T-cell (primary cell): ENCODE results near the gene CDC42SE2. TPM values are rescaled to one million over a fixed set of nuclear protein-coding genes. Genes with fewer than 3 reads are reported as not detected.

ENCODE experiments used
- ATAC-seq, 4 experiments: fragments of 200-7000 bp in 3 of 4; fragments of 150-1000 bp in 1 of 4; cut with Tn5 transposase; replicated peaks in 1 of 4; 1 replicate in 3 of 4; 2 replicates in 1 of 4; pipeline ENCODE4 v1.10.0; 2021; ENCODE audit warnings: moderate library complexity in 3 of 4, mild to moderate bottlenecking in 2 of 4, moderate number of reproducible peaks in 1 of 4
- CTCF ChIA-PET, 2 donors: fragments of 300-600 bp; sonication (Branson Sonifier 250); formaldehyde crosslinking; loops; one replicate each; lab custom pipeline; 2022; ENCODE audit warnings: antibody characterized with exemption in 2 of 2; lab: Charles Lee
- POLR2A ChIA-PET, 2 donors: fragments of 300-600 bp; sonication (Branson Sonifier 250); formaldehyde crosslinking; loops; one replicate each; lab custom pipeline; 2022; ENCODE audit warnings: antibody characterized with exemption in 2 of 2; lab: Charles Lee
- DNase-seq, 35 experiments: peaks; one replicate each; pipeline versions ENCODE4 v3.0.0 to v3.0.0-alpha.2; 2013 to 2023
- H3K27ac ChIP-seq: one replicate; pipeline ENCODE4 v1.5.1; 2013; ENCODE audit warnings: low read length
- H3K27me3 ChIP-seq, 2 experiments: replicated peaks in 1 of 2; 1 replicate in 1 of 2; 2 replicates in 1 of 2; pipeline versions ENCODE4 v1.6.1 to v1.7.0; 2013; ENCODE audit warnings: low read length in 1 of 2, mixed read lengths in 1 of 2; ENCODE audit not compliant: control insufficient read depth in 2 of 2, insufficient read depth in 2 of 2; ENCODE audit errors: extremely low read depth in 1 of 2
- H3K36me3 ChIP-seq, 2 donors: 1 replicate in 1 of 2; 2 replicates in 1 of 2; pipeline versions ENCODE4 v1.6.1 to v1.7.0; 2013; ENCODE audit warnings: low read length in 1 of 2; ENCODE audit not compliant: control insufficient read depth in 2 of 2, insufficient read depth in 1 of 2; ENCODE audit errors: extremely low read depth in 1 of 2
- H3K4me1 ChIP-seq, 2 experiments: 1 replicate in 1 of 2; 2 replicates in 1 of 2; pipeline versions ENCODE4 v1.6.1 to v1.7.0; 2013; ENCODE audit warnings: low read length in 2 of 2, mixed read lengths in 1 of 2; ENCODE audit not compliant: insufficient read depth in 2 of 2, control insufficient read depth in 1 of 2; ENCODE audit errors: extremely low read depth in 1 of 2
- H3K4me3 ChIP-seq, 2 donors: 1 replicate in 1 of 2; 2 replicates in 1 of 2; pipeline versions ENCODE4 v1.5.1 to v1.7.0; 2013; ENCODE audit warnings: mild to moderate bottlenecking in 2 of 2, low read length in 1 of 2, moderate library complexity in 1 of 2; ENCODE audit not compliant: control insufficient read depth in 1 of 2; ENCODE audit errors: extremely low read depth in 1 of 2
- H3K9me3 ChIP-seq: 2 replicates; pipeline ENCODE4 v1.7.0; 2013
- H3K27ac Mint-ChIP-seq, 2 donors: one replicate each; pipeline ENCODE4 v1.8.0; 2020 to 2021; ENCODE audit warnings: mild to moderate bottlenecking in 2 of 2, mixed read lengths in 2 of 2
- H3K27me3 Mint-ChIP-seq, 2 donors: one replicate each; pipeline ENCODE4 v1.8.0; 2021 to 2022; ENCODE audit warnings: mixed read lengths in 2 of 2
- H3K36me3 Mint-ChIP-seq: one replicate; pipeline ENCODE4 v1.8.0; 2021; ENCODE audit warnings: mixed read lengths
- H3K4me1 Mint-ChIP-seq, 3 donors: one replicate each; pipeline ENCODE4 v1.8.0; 2020 to 2022; ENCODE audit warnings: mixed read lengths in 3 of 3, mild to moderate bottlenecking in 1 of 3
- H3K4me3 Mint-ChIP-seq, 3 donors: one replicate each; pipeline ENCODE4 v1.8.0; 2020 to 2022; ENCODE audit warnings: mild to moderate bottlenecking in 3 of 3, mixed read lengths in 3 of 3, moderate library complexity in 3 of 3
- H3K9me3 Mint-ChIP-seq, 3 donors: one replicate each; pipeline ENCODE4 v1.8.0; 2020 to 2022; ENCODE audit warnings: mixed read lengths in 3 of 3
- WGBS: methylation state at CpG from one replicate; pipeline ENCODE4 v1.1.5; 2013; ENCODE audit warnings: missing lambda C conversion rate; ENCODE audit not compliant: insufficient coverage; 5-methylcytosine and 5-hydroxymethylcytosine counted together
- total RNA-seq, 35 experiments: library from RNA in 6 of 35; stranded (reverse) in 6 of 35; fragments of 120-200 nt in 1 of 35; gene quantifications; one replicate each; pipeline versions ENCODE4 v1.2.1 to v1.2.4 and lab custom pipeline; 2013 to 2026

Gene CDC42SE2
- total RNA-seq, 5 donors from 2014 or later (not counting 1 experiment from before 2014, with no cell fraction given): 229 to 259 (median 238) TPM

- peaks cover 91 to 93% (median 92%) of the 10 kb centered on the region in 3 donors for H3K4me1 Mint-ChIP-seq
- Histone ChIP-seq H3K4me3 (no peak overlapping the region), H3K4me1 (peaks cover 28 to 31% of the 10 kb centered on the region in 2 experiments), H3K36me3 (peaks cover 0 to 6% of the 10 kb centered on the region in 2 donors), H3K9me3 (no peaks in the 10 kb centered on the region), H3K27me3 (no peaks in the 10 kb centered on the region), H3K27ac (peak overlapping the region; percentile 79)
- H3K36me3 Mint-ChIP-seq: peaks cover 53% of the 10 kb centered on the region
- H3K27ac Mint-ChIP-seq: peak overlapping the region; percentile 92 to 100
- no peaks in the 10 kb centered on the region for H3K27me3 Mint-ChIP-seq
- ChIA-PET CTCF (interaction anchor here (0.6 to 2.7 kb wide), 3 partner anchors 10 to 29 kb away, joined by 3 to 13 read pairs (median 6); no protein-coding TSS in a partner anchor), POLR2A (interaction anchor here (0.6 to 1.4 kb wide), 2 partner anchors 10 to 30 kb away, joined by 3 to 9 read pairs; no protein-coding TSS in a partner anchor)
- WGBS: no CpG with 5 or more reads among the region's 2 CpGs
- peak overlapping the region; percentile 2 to 51 (median 13) for H3K4me3 Mint-ChIP-seq
- ATAC-seq (peak in 1 of 4 experiments; percentile 9), DNase-seq (no peak)
- peaks cover 0 to 3% (median 0%) of the 10 kb centered on the region in 3 donors for H3K9me3 Mint-ChIP-seq
Observed at GRCh38 chr5:131371835-131372234, 108.0 kb downstream of the CDC42SE2 start.

GRCh38 chr5:131373265-131373664 lies 109.4 kb downstream of the CDC42SE2 start:
- Histone ChIP-seq H3K4me1 (peaks cover 31 to 34% of the 10 kb centered on the region in 2 experiments), H3K4me3 (no peak overlapping the region), H3K9me3 (no peaks in the 10 kb centered on the region), H3K27me3 (no peaks in the 10 kb centered on the region), H3K36me3 (peaks cover 0 to 4% of the 10 kb centered on the region in 2 donors), H3K27ac (peak overlapping the region; percentile 79)
- CTCF ChIA-PET: interaction anchor here (0.6 to 2.7 kb wide), 6 partner anchors 9 to 160 kb away, joined by 3 to 13 read pairs (median 4); no protein-coding TSS in a partner anchor
- Mint-ChIP-seq H3K27me3 (no peaks in the 10 kb centered on the region), H3K4me1 (peaks cover 91 to 97% (median 96%) of the 10 kb centered on the region in 3 donors), H3K27ac (peak overlapping the region; percentile 92 to 100), H3K36me3 (peaks cover 45% of the 10 kb centered on the region), H3K4me3 (peak overlapping the region; percentile 5 to 51 (median 37)), H3K9me3 (peaks cover 0 to 1% (median 0%) of the 10 kb centered on the region in 3 donors)
- DNase-seq (no peak), ATAC-seq (peak; percentile 17 to 30 (median 22))
- POLR2A ChIA-PET: interaction anchor here (0.6 to 2.9 kb wide), 8 partner anchors 9 to 120 kb away, joined by 3 to 10 read pairs (median 4); partner anchors contain the start of gene CDC42SE2 (in 1 of the 2)
- 79% methylated on average over 2 of the region's 5 CpGs for WGBS

- DNase-seq: peak in 1 of 35 experiments; percentile 59
- no peak for ATAC-seq
- Histone ChIP-seq H3K4me3 (no peak overlapping the region), H3K4me1 (peaks cover 45 to 48% of the 10 kb centered on the region in 2 experiments), H3K36me3 (peaks cover 0 to 4% of the 10 kb centered on the region in 2 donors), H3K27me3 (no peaks in the 10 kb centered on the region), H3K27ac (peak overlapping the region; percentile 79), H3K9me3 (no peaks in the 10 kb centered on the region)
- peaks cover 32% of the 10 kb centered on the region for H3K36me3 Mint-ChIP-seq
- CTCF ChIA-PET: interaction anchor here (0.5 to 1.7 kb wide), 11 partner anchors 10 to 111 kb away, joined by 3 to 11 read pairs (median 3); partner anchors contain the start of gene CDC42SE2 (in 1 of the 2)
- peak overlapping the region; percentile 26 to 52 (median 47) for H3K4me3 Mint-ChIP-seq
- POLR2A ChIA-PET: interaction anchor here (0.7 to 2.9 kb wide), 3 partner anchors 22 to 189 kb away, joined by 3 to 10 read pairs (median 4); partner anchors contain the start of gene CDC42SE2 (in 1 of the 2)
- H3K27me3 Mint-ChIP-seq: no peaks in the 10 kb centered on the region
- H3K4me1 Mint-ChIP-seq: peaks cover 86 to 97% (median 95%) of the 10 kb centered on the region in 3 donors
- WGBS: no CpG with 5 or more reads among the region's 2 CpGs
- no peaks in the 10 kb centered on the region for H3K9me3 Mint-ChIP-seq
- H3K27ac Mint-ChIP-seq: peak overlapping the region; percentile 92 to 100
Observed at GRCh38 chr5:131375351-131375750, 111.5 kb downstream of the CDC42SE2 start.

GRCh38 chr5:131377346-131377745 lies 113.5 kb downstream of the CDC42SE2 start:
- peaks cover 0 to 6% of the 10 kb centered on the region in 2 donors for H3K36me3 ChIP-seq
- Mint-ChIP-seq H3K4me3 (peak overlapping the region in 2 of 3 donors; percentile 14 to 24), H3K27ac (peak overlapping the region; percentile 92 to 100), H3K4me1 (peaks cover 86 to 96% (median 94%) of the 10 kb centered on the region in 3 donors), H3K36me3 (peaks cover 33% of the 10 kb centered on the region), H3K27me3 (no peaks in the 10 kb centered on the region), H3K9me3 (no peaks in the 10 kb centered on the region)
- DNase-seq: no peak
- peaks cover 58 to 62% of the 10 kb centered on the region in 2 experiments for H3K4me1 ChIP-seq
- H3K4me3 ChIP-seq: no peak overlapping the region
- H3K9me3 ChIP-seq: no peaks in the 10 kb centered on the region
- POLR2A ChIA-PET: interaction anchor here (0.6 to 2.5 kb wide), 5 partner anchors 17 to 113 kb away, joined by 3 to 10 read pairs (median 4); no protein-coding TSS in a partner anchor
- CTCF ChIA-PET: no interaction called here
- H3K27ac ChIP-seq: peak overlapping the region; percentile 99
- H3K27me3 ChIP-seq: no peaks in the 10 kb centered on the region
- ATAC-seq: no peak
- WGBS: no CpG with 5 or more reads among the region's 6 CpGs

- no peak for ATAC-seq
Observed at GRCh38 chr5:131377785-131378325, 114.0 kb downstream of the CDC42SE2 start.

More at GRCh38 chr5:131377785-131378325, 114.0 kb downstream of the CDC42SE2 start:
- Histone ChIP-seq H3K9me3 (no peaks in the 10 kb centered on the region), H3K36me3 (peaks cover 0 to 6% of the 10 kb centered on the region in 2 donors), H3K27ac (peak overlapping the region; percentile 99), H3K4me1 (peaks cover 60 to 65% of the 10 kb centered on the region in 2 experiments), H3K27me3 (no peaks in the 10 kb centered on the region), H3K4me3 (no peak overlapping the region)
- Mint-ChIP-seq H3K27ac (peak overlapping the region; percentile 92 to 100), H3K9me3 (no peaks in the 10 kb centered on the region), H3K4me1 (peaks cover 87 to 96% (median 94%) of the 10 kb centered on the region in 3 donors), H3K4me3 (peak overlapping the region; percentile 24 to 53 (median 29)), H3K36me3 (peaks cover 33% of the 10 kb centered on the region), H3K27me3 (no peaks in the 10 kb centered on the region)
- no CpG with 5 or more reads among the region's 2 CpGs for WGBS
- POLR2A ChIA-PET: interaction anchor here (0.6 to 2.5 kb wide), 10 partner anchors 18 to 125 kb away, joined by 3 to 10 read pairs (median 6); no protein-coding TSS in a partner anchor
- CTCF ChIA-PET: interaction anchor here in 1 of 2 donors (1.2 to 1.9 kb wide), 2 partner anchors 106 to 169 kb away, joined by 4 to 6 read pairs; no protein-coding TSS in a partner anchor
- DNase-seq: no peak
